Endothelial cell of umbilical vein (primary cell): ENCODE results near the gene MAPK8. TPM values are rescaled to one million over a fixed set of nuclear protein-coding genes. Genes with fewer than 3 reads are reported as not detected.

ENCODE experiments used
- BruUV-seq: library from RNA; stranded (reverse); fragments of 400-500 nt; replicated peaks from 2 replicates; lab custom pipeline; 2021; lab: Mats Ljungman, UMichigan
- CTCF ChIA-PET: fragments of 300-600, 350-600 bp; sonication (Branson Sonifier 250); formaldehyde crosslinking; loops from one replicate; lab custom pipeline; 2021; ENCODE audit warnings: antibody characterized with exemption, inconsistent platforms; lab: Charles Lee
- POLR2A ChIA-PET: fragments of 300-600, 350-600 bp; sonication (Branson Sonifier 250); formaldehyde crosslinking; loops from one replicate; lab custom pipeline; 2021; ENCODE audit warnings: antibody characterized with exemption, inconsistent platforms; lab: Charles Lee
- DNase-seq: peaks from one replicate; pipeline ENCODE4 v3.0.0-alpha.2; 2011; ENCODE audit warnings: low read depth, low spot score
- FAIRE-seq: peaks from 2 replicates; lab custom pipeline; 2011; peaks lifted over from hg19 to GRCh38; lab: Jason Lieb, UNC
- H2AFZ ChIP-seq: 2 replicates; pipeline ENCODE4 v1.6.0; 2012; ENCODE audit warnings: low read depth, low read length, control low read depth, inconsistent platforms
- H3K27ac ChIP-seq: 2 replicates; pipeline ENCODE4 v1.5.1; 2011; ENCODE audit warnings: low read depth, mild to moderate bottlenecking, control low read depth, low read length, moderate library complexity; ENCODE audit not compliant: insufficient read depth
- H3K27me3 ChIP-seq, 2 experiments: 2 replicates each; pipeline versions ENCODE4 v1.6.0 to v1.6.1; 2011; ENCODE audit warnings: low read length in 2 of 2, mixed read lengths in 1 of 2; ENCODE audit not compliant: control insufficient read depth in 2 of 2, insufficient read depth in 2 of 2
- H3K36me3 ChIP-seq, 2 experiments: 2 replicates in 1 of 2; 3 replicates in 1 of 2; pipeline ENCODE4 v1.5.1; 2011; ENCODE audit warnings: low read length in 2 of 2, mild to moderate bottlenecking in 1 of 2, moderate library complexity in 1 of 2; ENCODE audit not compliant: control insufficient read depth in 2 of 2, insufficient read depth in 2 of 2; ENCODE audit errors: extremely low read depth in 1 of 2
- H3K4me1 ChIP-seq: 3 replicates; pipeline ENCODE4 v1.5.1; 2011; ENCODE audit warnings: mild to moderate bottlenecking, low read length; ENCODE audit not compliant: control insufficient read depth, insufficient read depth; ENCODE audit errors: extremely low read depth
- H3K4me2 ChIP-seq: 2 replicates; pipeline ENCODE4 v1.6.1; 2011; ENCODE audit warnings: low read length, control low read depth, mixed read lengths; ENCODE audit not compliant: insufficient read depth
- H3K4me3 ChIP-seq, 3 experiments: fragments of 200-600 bp in 1 of 3; sonication (generic), shearing (Covaris generic) in 1 of 3; replicated peaks in 1 of 3; 2 replicates each; pipeline ENCODE4 v1.5.1; 2011 to 2016; ENCODE audit warnings: control low read depth in 3 of 3, low read length in 3 of 3, mild to moderate bottlenecking in 2 of 3, inconsistent platforms in 1 of 3, low read depth in 1 of 3, moderate library complexity in 1 of 3; ENCODE audit not compliant: insufficient read depth in 1 of 3
- H3K79me2 ChIP-seq: 2 replicates; pipeline ENCODE4 v1.6.0; 2012; ENCODE audit warnings: low read length, inconsistent platforms; ENCODE audit not compliant: control insufficient read depth, insufficient read depth
- H3K9ac ChIP-seq: replicated peaks from 2 replicates; pipeline ENCODE3; 2011; ENCODE audit warnings: low read length, control low read depth; ENCODE audit not compliant: insufficient read depth; ENCODE audit errors: extremely low read depth
- H3K9me1 ChIP-seq: replicated peaks from 3 replicates; pipeline ENCODE4 v1.6.0; 2011; ENCODE audit warnings: mild to moderate bottlenecking, low read length; ENCODE audit not compliant: control insufficient read depth, insufficient read depth; ENCODE audit errors: extremely low read depth
- H3K9me3 ChIP-seq: replicated peaks from 2 replicates; pipeline ENCODE4 v1.5.1; 2012; ENCODE audit warnings: low read length, inconsistent platforms; ENCODE audit not compliant: control insufficient read depth, insufficient read depth
- H4K20me1 ChIP-seq: replicated peaks from 2 replicates; pipeline ENCODE3; 2011; ENCODE audit warnings: mild to moderate bottlenecking, low read length; ENCODE audit not compliant: control insufficient read depth, insufficient read depth; ENCODE audit errors: extremely low read depth
- CTCF ChIP-seq, 2 donors: IDR thresholded peaks; 1 replicate in 1 of 2; 2 replicates in 1 of 2; pipeline ENCODE4 v1.5.1; 2011; ENCODE audit warnings: low read length in 2 of 2, mild to moderate bottlenecking in 2 of 2, moderate library complexity in 2 of 2, control low read depth in 1 of 2, inconsistent platforms in 1 of 2, low read depth in 1 of 2; ENCODE audit not compliant: insufficient read depth in 1 of 2; ENCODE audit errors: extremely low read depth in 1 of 2
- EZH2 ChIP-seq: IDR thresholded peaks from 2 replicates; pipeline ENCODE4 v1.6.1; 2012; ENCODE audit warnings: borderline replicate concordance, low read depth, mild to moderate bottlenecking, moderate library complexity, low read length, inconsistent platforms; ENCODE audit not compliant: severe bottlenecking
- GATA2 ChIP-seq: IDR thresholded peaks from 2 replicates; pipeline ENCODE4 v1.7.0; 2011; ENCODE audit warnings: low read depth, mild to moderate bottlenecking, moderate library complexity, mixed read lengths, low read length; ENCODE audit not compliant: insufficient read length, insufficient read depth
- JUN ChIP-seq: IDR thresholded peaks from 2 replicates; pipeline ENCODE4 v1.6.1; 2011; ENCODE audit warnings: borderline replicate concordance, low read depth; ENCODE audit not compliant: insufficient read length, insufficient read depth
- MAX ChIP-seq: IDR thresholded peaks from 2 replicates; pipeline ENCODE4 v1.6.1; 2011; ENCODE audit not compliant: insufficient read depth, insufficient read length
- MYC ChIP-seq: IDR thresholded peaks from one replicate; pipeline ENCODE4 v1.6.1; 2011; ENCODE audit warnings: mild to moderate bottlenecking, low read depth, low read length
- POLR2A ChIP-seq: IDR thresholded peaks from 2 replicates; pipeline ENCODE4 v1.6.1; 2012; ENCODE audit warnings: low read depth, mild to moderate bottlenecking, control low read depth, low read length
- POLR2AphosphoS5 ChIP-seq: IDR thresholded peaks from 2 replicates; pipeline ENCODE4 v1.6.1; 2012; ENCODE audit warnings: low read depth, mild to moderate bottlenecking, control low read depth, low read length, moderate library complexity; ENCODE audit not compliant: insufficient read depth
- dilution Hi-C: fragments of 300-500 bp; cut with MboI; formaldehyde crosslinking; loops from one replicate; pipeline ENCODE4 v1.15.0; 2019; ENCODE audit warnings: low sequenced_read_pairs; ENCODE audit not compliant: extremely low pct_ligation_motif_present
- intact Hi-C: fragments of 100-400 bp; cut with micrococcal nuclease; formaldehyde crosslinking; loops from one replicate; pipeline ENCODE4 v1.10.0; 2022
- polyA plus RNA-seq, 4 experiments: library from polyadenylated mRNA; depleted of rRNA in 3 of 4; stranded (reverse) in 3 of 4; unstranded in 1 of 4; fragments of >200 nt; gene quantifications; 2 replicates each; pipeline versions ENCODE4 v1.2.1 to v1.2.3, GENCODE V29; 2011 to 2012; ENCODE audit warnings: missing spikeins in 1 of 4
- total RNA-seq: library from RNA; stranded (reverse); gene quantifications from 2 replicates; pipeline ENCODE4 v1.2.3, GENCODE V29; 2021

MAPK8 gene
- total and polyA plus RNA-seq, 2 donors (not counting 3 experiments of a cell fraction or from before 2014, with no cell fraction given) = 25.3 to 56.2 TPM

GRCh38 chr10:48305905-48306264 is 592 bp upstream of the MAPK8 start:
- no TSS peak for BruUV-seq
- dilution Hi-C loops = no loop called here
- ChIA-PET CTCF (interaction anchor here (2.1 kb wide), 1 partner anchor 58 kb away, joined by 8 read pairs; no protein-coding TSS in a partner anchor), POLR2A (no interaction called here)
- no peak overlapping the region for H3K9ac ChIP-seq
- H3K9me1 ChIP-seq = no peaks in the 10 kb centered on the region
- peaks cover 29% of the 10 kb centered on the region for H3K4me1 ChIP-seq
- peak overlapping the region; percentile 52 for H3K4me2 ChIP-seq
- TF ChIP-seq MYC (no peak), POLR2A (no peak), CTCF (IDR thresholded peaks at IDR 0.05; ENCODE audit: extremely low read depth in 1 of 2, insufficient read depth in 1 of 2, low read depth in 1 of 2, low read length in 2 of 2) (no peak), EZH2 (no peak), GATA2 (no peak), JUN (no peak), MAX (no peak), POLR2AphosphoS5 (no peak)
- DNase-seq (peak; percentile 11), FAIRE-seq (no peak)
- H2AFZ ChIP-seq = peak overlapping the region; percentile 78
- H3K9me3 ChIP-seq = no peaks in the 10 kb centered on the region
- no peaks in the 10 kb centered on the region for H3K36me3 ChIP-seq
- H3K79me2 ChIP-seq = peaks cover 37% of the 10 kb centered on the region
- no peak overlapping the region for H3K27ac ChIP-seq
- H3K27me3 ChIP-seq = peaks cover 6% of the 10 kb centered on the region in 2 experiments
- peak overlapping the region in 2 of 3 experiments; percentile 3 to 32 for H3K4me3 ChIP-seq
- peaks cover 6% of the 10 kb centered on the region for H4K20me1 ChIP-seq
- intact Hi-C loops = loop anchor here (1.0 to 5.0 kb wide), 6 partner anchors 59 to 350 kb away; no protein-coding TSS in a partner anchor
